OCI-LY3 (cell line): Measurements from ENCODE around the gene PTTG1IP.

ENCODE experiments used
- H2AFZ ChIP-seq: fragments of 200-600, 300-600 bp; shearing (Covaris generic); 2 replicates; pipeline ENCODE4 v1.6.0; 2014; ENCODE audit warnings: antibody characterized with exemption, low read depth, low read length
- H3K27ac ChIP-seq: fragments of 200-600, 300-600 bp; sonication (generic); 2 replicates; pipeline ENCODE4 v1.5.1; 2014; ENCODE audit warnings: mild to moderate bottlenecking, low read length, moderate library complexity, mixed read lengths
- H3K27me3 ChIP-seq: fragments of 200-600, 300-600 bp; sonication (generic); 2 replicates; pipeline ENCODE4 v1.6.1; 2014; ENCODE audit warnings: low read depth, low read length, mixed read lengths
- H3K36me3 ChIP-seq: fragments of 200-600, 300-600 bp; sonication (generic); replicated peaks from 2 replicates; pipeline ENCODE3; 2014; ENCODE audit warnings: low read depth, low read length, mixed read lengths
- H3K4me1 ChIP-seq: fragments of 300-600, 200-600 bp; sonication (generic); 2 replicates; pipeline ENCODE4 v1.6.1; 2014; ENCODE audit warnings: low read length, mixed read lengths
- H3K4me2 ChIP-seq: fragments of 200-600, 300-600 bp; sonication (generic); 2 replicates; pipeline ENCODE4 v1.6.1; 2014; ENCODE audit warnings: low read length, mixed read lengths
- H3K4me3 ChIP-seq: fragments of 300-600, 200-600 bp; sonication (generic); 2 replicates; pipeline ENCODE4 v1.5.1; 2014; ENCODE audit warnings: antibody characterized with exemption, mild to moderate bottlenecking, low read length, moderate library complexity
- H3K79me2 ChIP-seq: fragments of 300-600, 200-600 bp; shearing (Covaris generic); 2 replicates; pipeline ENCODE4 v1.6.1; 2014; ENCODE audit warnings: mild to moderate bottlenecking, low read length, mixed read lengths
- H3K9ac ChIP-seq: fragments of 300-600, 200-600 bp; shearing (Covaris generic); 2 replicates; pipeline ENCODE4 v1.6.0; 2014; ENCODE audit warnings: mild to moderate bottlenecking, low read length, moderate library complexity
- H3K9me3 ChIP-seq: fragments of 200-600, 300-600 bp; shearing (Covaris generic); 2 replicates; pipeline ENCODE4 v1.6.1; 2014; ENCODE audit warnings: low read length, mixed read lengths; ENCODE audit not compliant: insufficient read depth
- H4K20me1 ChIP-seq: fragments of 200-600, 300-600 bp; sonication (generic); 2 replicates; pipeline ENCODE4 v1.6.1; 2016; ENCODE audit warnings: low read length, mixed read lengths; ENCODE audit not compliant: insufficient read depth
- EZH2phosphoT487 ChIP-seq: fragments of 200-600 bp; shearing (Covaris generic); IDR thresholded peaks from 2 replicates; pipeline ENCODE4 v1.6.1; 2018; ENCODE audit warnings: antibody characterized with exemption, mixed run types, low read depth
- TF ChIP-seq, protein P1 (sequence below): fragments of 200-600, 300-600 bp; sonication (generic); IDR thresholded peaks from 2 replicates; pipeline ENCODE4 v1.5.1; 2014; ENCODE audit warnings: antibody characterized with exemption, low read length, low read depth

Gene PTTG1IP

DNA sequence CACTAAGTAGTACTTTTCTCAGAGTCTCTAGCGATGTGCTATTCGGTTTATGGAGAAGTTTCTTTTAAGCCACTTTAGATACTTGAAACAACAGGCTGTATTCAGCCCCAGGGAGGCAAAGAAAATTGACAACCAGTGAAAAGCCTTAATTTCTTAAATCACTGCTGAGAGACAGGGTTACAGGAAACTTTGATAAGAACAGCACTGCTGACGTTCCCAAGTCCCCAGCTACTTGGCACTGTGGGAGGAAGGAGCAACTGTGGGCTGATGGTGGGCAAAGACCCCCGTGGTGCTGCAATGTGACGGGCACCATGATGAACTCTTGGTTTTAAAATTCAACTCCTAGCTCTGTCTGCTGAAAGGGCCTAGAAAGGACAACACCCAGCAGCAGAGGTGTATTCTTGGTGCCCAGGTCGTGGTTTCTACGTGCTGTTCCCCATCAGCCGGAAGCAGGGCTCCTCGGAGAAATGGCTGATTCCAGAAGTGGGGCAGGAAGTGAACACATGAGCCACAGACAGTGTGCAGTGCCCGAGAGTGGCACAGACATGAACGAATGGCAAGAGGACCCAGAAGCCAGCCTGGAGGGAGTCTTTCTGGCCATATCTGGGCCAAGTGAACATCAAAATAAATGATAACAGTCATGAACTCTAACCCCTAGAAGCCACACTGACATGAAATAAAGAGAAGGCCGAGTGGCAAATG lies 5.3 kb downstream of the PTTG1IP start:
- peaks cover 26% of the 10 kb centered on the region for H3K4me1 ChIP-seq
- no peak for TF ChIP-seq EZH2phosphoT487
- TF ChIP-seq, protein P1, sequence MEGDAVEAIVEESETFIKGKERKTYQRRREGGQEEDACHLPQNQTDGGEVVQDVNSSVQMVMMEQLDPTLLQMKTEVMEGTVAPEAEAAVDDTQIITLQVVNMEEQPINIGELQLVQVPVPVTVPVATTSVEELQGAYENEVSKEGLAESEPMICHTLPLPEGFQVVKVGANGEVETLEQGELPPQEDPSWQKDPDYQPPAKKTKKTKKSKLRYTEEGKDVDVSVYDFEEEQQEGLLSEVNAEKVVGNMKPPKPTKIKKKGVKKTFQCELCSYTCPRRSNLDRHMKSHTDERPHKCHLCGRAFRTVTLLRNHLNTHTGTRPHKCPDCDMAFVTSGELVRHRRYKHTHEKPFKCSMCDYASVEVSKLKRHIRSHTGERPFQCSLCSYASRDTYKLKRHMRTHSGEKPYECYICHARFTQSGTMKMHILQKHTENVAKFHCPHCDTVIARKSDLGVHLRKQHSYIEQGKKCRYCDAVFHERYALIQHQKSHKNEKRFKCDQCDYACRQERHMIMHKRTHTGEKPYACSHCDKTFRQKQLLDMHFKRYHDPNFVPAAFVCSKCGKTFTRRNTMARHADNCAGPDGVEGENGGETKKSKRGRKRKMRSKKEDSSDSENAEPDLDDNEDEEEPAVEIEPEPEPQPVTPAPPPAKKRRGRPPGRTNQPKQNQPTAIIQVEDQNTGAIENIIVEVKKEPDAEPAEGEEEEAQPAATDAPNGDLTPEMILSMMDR = no peak
- H3K27ac ChIP-seq = no peak overlapping the region
- no peak overlapping the region for H2AFZ ChIP-seq
- no peak overlapping the region for H3K4me2 ChIP-seq
- peaks cover 58% of the 10 kb centered on the region for H3K79me2 ChIP-seq
- H3K9me3 ChIP-seq = no peaks in the 10 kb centered on the region
- no peak overlapping the region for H3K4me3 ChIP-seq
- no peaks in the 10 kb centered on the region for H3K27me3 ChIP-seq
- H3K36me3 ChIP-seq = peaks cover 19% of the 10 kb centered on the region
- H3K9ac ChIP-seq = no peak overlapping the region
- H4K20me1 ChIP-seq = peaks cover 73% of the 10 kb centered on the region

DNA sequence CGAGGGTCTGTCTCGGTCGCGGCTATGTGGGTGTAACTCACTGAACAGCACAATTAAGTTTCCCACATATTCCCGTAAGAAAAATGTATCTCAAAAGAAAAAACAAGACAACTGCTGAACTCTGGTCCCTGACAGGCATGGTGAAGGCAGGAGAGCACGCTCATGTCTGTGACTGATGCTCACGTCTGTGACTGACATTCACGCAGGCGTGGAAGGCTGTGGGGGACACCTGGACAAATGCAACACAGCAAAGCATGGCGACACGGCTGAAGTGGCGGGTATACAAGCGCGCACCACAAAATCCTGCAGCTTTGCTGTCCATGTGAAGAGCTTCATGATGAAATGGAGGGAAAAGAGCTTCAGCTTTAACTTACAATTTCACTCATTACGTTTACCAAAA lies 6.0 kb downstream of the PTTG1IP start:
- Histone ChIP-seq H3K27ac (no peak overlapping the region), H3K27me3 (no peaks in the 10 kb centered on the region), H3K36me3 (peaks cover 19% of the 10 kb centered on the region), H3K4me1 (peaks cover 24% of the 10 kb centered on the region), H2AFZ (no peak overlapping the region), H4K20me1 (peaks cover 71% of the 10 kb centered on the region), H3K9me3 (no peaks in the 10 kb centered on the region), H3K9ac (no peak overlapping the region), H3K4me3 (no peak overlapping the region), H3K79me2 (peaks cover 51% of the 10 kb centered on the region), H3K4me2 (no peak overlapping the region)
- TF ChIP-seq EZH2phosphoT487 = no peak
- TF ChIP-seq, protein P1 = no peak

DNA sequence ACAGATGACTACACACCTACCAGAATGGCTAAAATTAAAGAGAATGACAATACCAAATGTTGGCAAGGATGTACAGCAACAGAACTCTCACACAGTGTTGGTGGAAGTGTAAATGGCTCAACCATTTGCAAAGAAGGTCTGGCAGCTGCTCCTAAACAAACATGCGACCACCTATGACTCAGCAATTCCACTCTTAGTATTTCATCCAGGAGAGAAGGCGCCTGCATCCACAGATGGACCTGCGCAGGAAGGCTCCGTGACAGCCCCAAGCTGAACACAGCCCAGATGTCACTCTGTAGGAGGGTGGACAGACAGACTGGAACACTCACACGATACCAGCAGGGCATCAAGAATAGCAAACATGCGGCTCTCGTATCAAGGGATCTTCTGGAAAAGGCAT lies 6.7 kb downstream of the PTTG1IP start:
- no peak for TF ChIP-seq EZH2phosphoT487
- TF ChIP-seq, protein P1 = no peak
- Histone ChIP-seq H3K4me1 (peaks cover 19% of the 10 kb centered on the region), H3K9ac (no peak overlapping the region), H3K27ac (no peak overlapping the region), H3K4me2 (no peak overlapping the region), H3K9me3 (no peaks in the 10 kb centered on the region), H2AFZ (no peak overlapping the region), H3K4me3 (no peak overlapping the region), H4K20me1 (peaks cover 66% of the 10 kb centered on the region), H3K79me2 (peaks cover 44% of the 10 kb centered on the region), H3K27me3 (no peaks in the 10 kb centered on the region), H3K36me3 (peaks cover 19% of the 10 kb centered on the region)

DNA sequence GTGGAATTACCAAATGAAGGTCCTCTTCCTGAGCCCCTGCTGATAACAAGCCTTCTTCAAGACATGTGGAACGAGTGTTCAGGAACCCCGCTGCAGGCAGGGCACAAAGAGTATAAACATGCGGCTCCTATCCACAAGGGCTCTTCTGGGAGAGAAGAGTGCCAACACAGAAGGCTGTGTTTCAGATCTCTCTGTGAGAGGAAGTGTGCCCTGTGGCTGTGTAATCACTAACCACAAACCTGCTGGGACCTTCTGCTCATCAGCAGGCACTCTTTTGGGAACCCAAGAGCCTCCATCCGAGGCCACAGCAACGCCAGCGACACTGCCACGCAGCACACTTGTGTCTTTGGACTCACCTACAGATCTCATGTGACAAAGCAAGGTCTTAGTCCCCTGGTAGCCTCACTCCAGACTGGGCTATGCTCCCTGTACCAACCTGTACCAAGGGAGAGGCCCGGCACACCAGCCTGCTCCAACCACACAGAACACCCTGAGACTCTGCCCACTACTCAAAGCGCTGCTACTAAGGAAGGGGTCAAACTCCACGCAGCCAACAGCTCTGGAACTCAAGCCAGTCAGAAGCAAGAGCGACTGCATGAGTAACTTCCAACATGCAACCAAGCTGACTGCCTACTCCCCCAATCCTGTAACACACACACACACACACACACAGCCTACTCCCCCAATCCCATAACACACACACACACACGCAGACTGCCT lies 7.8 kb downstream of the PTTG1IP start:
- peaks cover 19% of the 10 kb centered on the region for H3K4me1 ChIP-seq
- no peaks in the 10 kb centered on the region for H3K27me3 ChIP-seq
- peaks cover 59% of the 10 kb centered on the region for H4K20me1 ChIP-seq
- TF ChIP-seq, protein P1 = no peak
- no peak for TF ChIP-seq EZH2phosphoT487
- H3K9me3 ChIP-seq = no peaks in the 10 kb centered on the region
- H2AFZ ChIP-seq = no peak overlapping the region
- H3K4me3 ChIP-seq = peak overlapping the region; percentile 47
- no peak overlapping the region for H3K9ac ChIP-seq
- H3K4me2 ChIP-seq = peak overlapping the region; percentile 60
- H3K36me3 ChIP-seq = peaks cover 19% of the 10 kb centered on the region
- peaks cover 34% of the 10 kb centered on the region for H3K79me2 ChIP-seq
- no peak overlapping the region for H3K27ac ChIP-seq
